GM23248 (cell line): ENCODE data around the gene TTC28. TPM values are rescaled to one million over a fixed set of nuclear protein-coding genes. Genes with fewer than 3 reads are reported as not detected.

Source experiments
- DNase-seq: peaks from one replicate; pipeline ENCODE4 v3.0.0-alpha.2; 2015
- H2AFZ ChIP-seq: fragments of 200-600 bp; sonication (generic); 2 replicates; pipeline ENCODE4 v1.6.1; 2016; ENCODE audit warnings: antibody characterized with exemption
- H3F3A ChIP-seq: fragments of 200-600 bp; sonication (generic); 2 replicates; pipeline ENCODE4 v1.6.1; 2016; ENCODE audit warnings: mild to moderate bottlenecking, antibody characterized with exemption, mixed run types; ENCODE audit not compliant: insufficient read depth
- H3K27ac ChIP-seq: fragments of 200-600 bp; sonication (generic); 2 replicates; pipeline ENCODE4 v1.5.1; 2016; ENCODE audit warnings: mild to moderate bottlenecking
- H3K27me3 ChIP-seq: fragments of 200-600 bp; sonication (generic); replicated peaks from 2 replicates; pipeline ENCODE4 v1.6.1; 2016; ENCODE audit warnings: mild to moderate bottlenecking; ENCODE audit not compliant: insufficient read depth
- H3K36me3 ChIP-seq: fragments of 200-600 bp; sonication (generic); 2 replicates; pipeline ENCODE4 v1.6.1; 2016; ENCODE audit warnings: low read depth, mild to moderate bottlenecking
- H3K4me1 ChIP-seq: fragments of 200-600 bp; sonication (generic); 2 replicates; pipeline ENCODE4 v1.6.1; 2016; ENCODE audit warnings: mild to moderate bottlenecking; ENCODE audit not compliant: insufficient read depth
- H3K4me2 ChIP-seq: fragments of 200-600 bp; sonication (generic); one replicate; pipeline ENCODE4 v1.6.1; 2016; ENCODE audit warnings: mild to moderate bottlenecking; ENCODE audit not compliant: unreplicated experiment
- H3K4me3 ChIP-seq: fragments of 200-600 bp; sonication (generic); 2 replicates; pipeline ENCODE4 v1.5.1; 2016; ENCODE audit warnings: mild to moderate bottlenecking
- H3K79me2 ChIP-seq: fragments of 200-600 bp; sonication (generic); 2 replicates; pipeline ENCODE4 v1.6.1; 2016; ENCODE audit warnings: mild to moderate bottlenecking; ENCODE audit not compliant: insufficient read depth
- H3K9ac ChIP-seq: fragments of 200-600 bp; sonication (generic); 2 replicates; pipeline ENCODE4 v1.6.1; 2016; ENCODE audit warnings: mild to moderate bottlenecking
- H3K9me2 ChIP-seq: fragments of 200-600 bp; sonication (generic); 2 replicates; pipeline ENCODE4 v1.6.1; 2016; ENCODE audit warnings: mixed run types, mild to moderate bottlenecking, moderate library complexity; ENCODE audit not compliant: insufficient read depth
- H3K9me3 ChIP-seq: fragments of 200-600 bp; sonication (generic); one replicate; pipeline ENCODE4 v1.6.1; 2017; ENCODE audit warnings: low read depth
- H4K20me1 ChIP-seq: fragments of 200-600 bp; sonication (generic); 2 replicates; pipeline ENCODE4 v1.6.0; 2016; ENCODE audit not compliant: insufficient read depth
- EZH2 ChIP-seq: fragments of 200-600 bp; sonication (generic); IDR thresholded peaks from 2 replicates; pipeline ENCODE4 v1.6.1; 2018; ENCODE audit warnings: antibody characterized with exemption, mild to moderate bottlenecking; ENCODE audit not compliant: insufficient read depth, poor library complexity, severe bottlenecking
- EZH2phosphoT487 ChIP-seq: fragments of 200-600 bp; sonication (generic); IDR thresholded peaks from 2 replicates; pipeline ENCODE4 v1.6.1; 2018; ENCODE audit warnings: antibody characterized with exemption, moderate library complexity, mild to moderate bottlenecking, low read depth; ENCODE audit not compliant: insufficient read depth
- WGBS, 2 experiments: methylation state at CpG; one replicate each; pipeline ENCODE4 v1.1.6; 2015 to 2017; ENCODE audit warnings: low lambda C conversion rate in 2 of 2, low coverage in 1 of 2; ENCODE audit errors: missing lambda C conversion rate in 2 of 2; 5-methylcytosine and 5-hydroxymethylcytosine counted together
- in situ Hi-C: fragments of 300-500 bp; cut with MboI; formaldehyde crosslinking; loops from 2 replicates; pipeline ENCODE4 v1.15.0; 2020
- polyA plus RNA-seq: library from polyadenylated mRNA; unstranded; fragments of >200 nt; fragmentation: Nextera tagmentation; extraction: Ambion mirVana; gene quantifications from 2 replicates; pipeline ENCODE4 v1.2.1, GENCODE V29; 2016
- total RNA-seq: library from RNA; depleted of rRNA; stranded (reverse); fragments of >200 nt; shearing (Covaris generic); gene quantifications from 2 replicates; pipeline ENCODE4 v1.2.3, GENCODE V29; 2014

The TTC28 gene
- total and polyA plus RNA-seq, 2 experiments from 2014 or later, result 12.5 to 41.9 TPM

DNA sequence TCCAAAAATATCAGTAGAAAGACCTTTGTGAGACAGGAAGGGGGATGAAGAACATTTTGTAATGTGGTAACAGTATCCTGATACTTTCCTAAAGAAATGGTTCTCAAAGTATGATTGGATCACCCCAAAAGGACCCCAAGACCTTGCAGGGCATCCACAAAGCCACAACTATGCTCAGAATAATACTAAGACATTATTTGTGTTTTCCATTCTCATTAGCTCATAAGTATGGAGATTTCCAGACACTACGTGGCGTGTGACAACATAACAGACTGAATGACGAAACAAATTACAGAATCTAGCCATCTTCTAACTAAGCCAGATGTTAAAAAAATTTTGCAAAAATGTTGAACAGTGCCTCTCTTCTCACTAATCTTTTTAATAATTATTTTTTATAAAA, 37.0 kb upstream of the TTC28 start:
- TF ChIP-seq EZH2 (no peak), EZH2phosphoT487 (no peak)

GRCh38 chr22:28715611-28716010, 36.0 kb upstream of the TTC28 start:
- Histone ChIP-seq H3K36me3 (peaks cover 4% of the 10 kb centered on the region; the same call in 1 of the 2 replicates), H3K9me3 (no peaks in the 10 kb centered on the region), H3K9ac (no peak overlapping the region), H3K27me3 (no peaks in the 10 kb centered on the region), H3K4me1 (peaks cover 23% of the 10 kb centered on the region), H3K4me2 (no peak overlapping the region), H3K79me2 (no peaks in the 10 kb centered on the region), H2AFZ (no peak overlapping the region), H3K27ac (no peak overlapping the region), H3K4me3 (no peak overlapping the region), H3K9me2 (0 out of 2 replicates have a peak, but pooled peaks cover 3% of the 10 kb centered on the region), H4K20me1 (no peaks in the 10 kb centered on the region), H3F3A (peaks cover 37% of the 10 kb centered on the region)
- 96% methylated on average over 7 of the region's 7 CpGs for WGBS, 2 experiments
- TF ChIP-seq EZH2 (no peak), EZH2phosphoT487 (no peak)
- in situ Hi-C loops, result no loop called here
- no peak for DNase-seq

More for the DNA sequence above, 37.0 kb upstream of the TTC28 start:
- Histone ChIP-seq H3K9ac (no peak overlapping the region), H3K4me2 (no peak overlapping the region), H3K4me3 (no peak overlapping the region), H2AFZ (no peak overlapping the region), H3K36me3 (peaks cover 4% of the 10 kb centered on the region; the same call in 1 of the 2 replicates), H3K27me3 (no peaks in the 10 kb centered on the region), H3K4me1 (peaks cover 12% of the 10 kb centered on the region), H3F3A (peaks cover 26% of the 10 kb centered on the region), H4K20me1 (no peaks in the 10 kb centered on the region), H3K27ac (no peak overlapping the region), H3K9me3 (no peaks in the 10 kb centered on the region), H3K9me2 (0 out of 2 replicates have a peak, but pooled peaks cover 3% of the 10 kb centered on the region), H3K79me2 (no peaks in the 10 kb centered on the region)
- 94 to 99% methylated on average over 3 of the region's 3 CpGs for WGBS, 2 experiments
- DNase-seq, result no peak
- in situ Hi-C loops, result no loop called here

DNA sequence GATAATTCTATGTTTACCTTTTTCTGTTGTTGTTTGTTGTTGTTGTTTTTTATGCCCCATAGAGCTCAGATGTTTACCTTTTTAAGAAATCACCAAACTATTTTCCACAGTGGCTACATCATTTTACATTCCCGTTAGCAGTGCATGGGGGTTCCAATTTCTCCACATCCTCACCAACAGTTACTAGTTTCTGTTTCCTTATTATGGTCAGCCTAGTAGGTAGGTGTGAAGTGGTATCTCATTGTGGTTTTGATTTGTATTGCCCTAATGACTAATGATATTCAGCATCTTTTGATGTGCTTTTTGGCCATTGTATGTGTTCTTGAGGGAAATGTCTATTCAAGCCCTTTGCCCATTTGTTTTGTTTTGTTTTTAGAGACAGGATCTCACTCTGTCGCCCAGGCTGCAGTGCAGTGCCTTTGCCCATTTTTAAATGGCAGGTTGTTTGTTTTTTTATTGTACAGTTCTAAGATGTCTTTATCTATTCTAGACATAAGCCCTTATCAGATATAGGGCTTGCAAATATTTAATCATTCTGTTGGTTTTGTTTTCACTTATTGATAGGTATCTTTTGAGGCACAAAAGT, 34.5 kb upstream of the TTC28 start:
- H3K27ac ChIP-seq, result no peak overlapping the region
- H3K27me3 ChIP-seq, result no peaks in the 10 kb centered on the region
- no peak overlapping the region for H3K9ac ChIP-seq
- no peak for DNase-seq
- H3K4me1 ChIP-seq, result peaks cover 38% of the 10 kb centered on the region
- in situ Hi-C loops, result no loop called here
- no peak overlapping the region for H3K4me3 ChIP-seq
- H3K9me2 ChIP-seq, result 0 out of 2 replicates have a peak, but pooled peaks cover 3% of the 10 kb centered on the region
- H3K79me2 ChIP-seq, result no peaks in the 10 kb centered on the region
- H3K4me2 ChIP-seq, result no peak overlapping the region
- no peak overlapping the region for H2AFZ ChIP-seq
- H3F3A ChIP-seq, result peaks cover 51% of the 10 kb centered on the region
- H3K36me3 ChIP-seq, result 0 out of 2 replicates have a peak, but pooled peaks cover 2% of the 10 kb centered on the region
- H3K9me3 ChIP-seq, result no peaks in the 10 kb centered on the region
- WGBS, 2 experiments, result 98 to 100% methylated on average over 2 of the region's 2 CpGs
- H4K20me1 ChIP-seq, result no peaks in the 10 kb centered on the region
- TF ChIP-seq EZH2 (no peak), EZH2phosphoT487 (no peak)

- H3K79me2 ChIP-seq, result no peaks in the 10 kb centered on the region
- 0 out of 2 replicates have a peak, but pooled peaks cover 3% of the 10 kb centered on the region for H3K9me2 ChIP-seq
- no peaks in the 10 kb centered on the region for H3K9me3 ChIP-seq
- H3K4me3 ChIP-seq, result peak overlapping the region; percentile 59
- 0 to 1% methylated on average over 6 of the region's 6 CpGs for WGBS, 2 experiments
- peak; percentile 95 for DNase-seq
- H3K27me3 ChIP-seq, result no peaks in the 10 kb centered on the region
- in situ Hi-C loops, result no loop called here
- no peaks in the 10 kb centered on the region for H4K20me1 ChIP-seq
- TF ChIP-seq EZH2 (no peak), EZH2phosphoT487 (peak; percentile 94)
- 0 out of 2 replicates have a peak, but pooled peaks cover 3% of the 10 kb centered on the region for H3K36me3 ChIP-seq
- peak overlapping the region; percentile 69 for H3K9ac ChIP-seq
- peaks cover 54% of the 10 kb centered on the region for H3F3A ChIP-seq
- H3K4me2 ChIP-seq, result peak overlapping the region; percentile 84
- peak overlapping the region; percentile 87 for H3K27ac ChIP-seq
- H3K4me1 ChIP-seq, result peaks cover 39% of the 10 kb centered on the region
- H2AFZ ChIP-seq, result peak overlapping the region; percentile 68
These were observed 32.5 kb upstream of the TTC28 start for GRCh38 chr22:28711820-28712777.
